Panc1 (cell line): ENCODE results near the gene GTF2E1.

Experiments
- CTCF ChIP-seq: fragments of 450-650 bp; IDR thresholded peaks from 2 replicates; pipeline ENCODE4 v1.5.1; 2017; ENCODE audit warnings: mild to moderate bottlenecking
- POLR2AphosphoS5 ChIP-seq: IDR thresholded peaks from 2 replicates; pipeline ENCODE4 v1.6.1; 2012; ENCODE audit warnings: mild to moderate bottlenecking, low read depth, low read length, moderate library complexity
- SIN3A ChIP-seq: IDR thresholded peaks from 2 replicates; pipeline ENCODE4 v1.6.1; 2012; ENCODE audit warnings: low read depth, mild to moderate bottlenecking, low read length, moderate library complexity, borderline replicate concordance; ENCODE audit not compliant: insufficient read depth

- TF ChIP-seq SIN3A, result no peak
- no peak for TF ChIP-seq POLR2AphosphoS5
- no peak for TF ChIP-seq CTCF
Measured at GRCh38 chr3:120764206-120764605, 21.7 kb downstream of the GTF2E1 start.
